ENCODE results near the gene GNRHR. TPM values are rescaled to one million over a fixed set of nuclear protein-coding genes. Genes with fewer than 3 reads are reported as not detected.
"Not testable (repeated sequence)": the region's sequence is repeated elsewhere in the genome, so short reads cannot be mapped to it uniquely, and the experiment has no call there.

Gene GNRHR
- polyA plus RNA-seq, 1 donor, result 0.96 TPM

GRCh38 chr4:67727124-67727850, 26.9 kb downstream of the GNRHR start:
- no peak for DNase-seq

- no peak for DNase-seq
Observed at GRCh38 chr4:67725981-67726380, 28.2 kb downstream of the GNRHR start.

GRCh38 chr4:67725132-67725531, 29.1 kb downstream of the GNRHR start:
- DNase-seq, result no peak

GRCh38 chr4:67723949-67724348, 30.2 kb downstream of the GNRHR start:
- no peak for DNase-seq

GRCh38 chr4:67723341-67723740, 30.8 kb downstream of the GNRHR start:
- DNase-seq, result no peak

GRCh38 chr4:67721770-67722597, 32.2 kb downstream of the GNRHR start:
- no peak for DNase-seq

- DNase-seq, result no peak
Observed at GRCh38 chr4:67721315-67721769, 32.8 kb downstream of the GNRHR start.

GRCh38 chr4:67719953-67720617, 34.1 kb downstream of the GNRHR start:
- DNase-seq, result no peak

GRCh38 chr4:67718848-67719247, 35.3 kb downstream of the GNRHR start:
- no peak for DNase-seq

GRCh38 chr4:67717586-67717985, 36.6 kb downstream of the GNRHR start:
- no peak for DNase-seq

GRCh38 chr4:67714955-67715354, 39.2 kb downstream of the GNRHR start:
- DNase-seq, result no peak

GRCh38 chr4:67714248-67714583, 40.0 kb downstream of the GNRHR start:
- DNase-seq, result no peak

- DNase-seq, result no peak
Observed at GRCh38 chr4:67713529-67714247, 40.5 kb downstream of the GNRHR start.

GRCh38 chr4:67712650-67713528, 41.3 kb downstream of the GNRHR start:
- no peak for DNase-seq

- DNase-seq, result no peak
Observed at GRCh38 chr4:67712000-67712625, 42.1 kb downstream of the GNRHR start.

GRCh38 chr4:67706682-67707081, 47.5 kb downstream of the GNRHR start:
- not testable (repeated sequence) for DNase-seq

- no peak for DNase-seq
Observed at GRCh38 chr4:67704843-67705242, 49.3 kb downstream of the GNRHR start.

- DNase-seq, result no peak
Observed at GRCh38 chr4:67702166-67702565, 52.0 kb downstream of the GNRHR start.

- no peak for DNase-seq
Observed at GRCh38 chr4:67701517-67701850, 52.7 kb downstream of the GNRHR start.

GRCh38 chr4:67700738-67701516, 53.3 kb downstream of the GNRHR start, which contains the start of gene UBA6:
TSS of gene UBA6 (minus strand) at chr4:67701155. CDS start at chr4:67701119, 36 bp downstream.
- DNase-seq, result peak; percentile 93

Measured in left kidney (tissue), 2 donors.